Tibial nerve (tissue), 4 donors: ENCODE data around the gene FPGS.

Experiments used
- EP300 ChIP-seq, 2 donors: sonication (generic); formaldehyde crosslinking; IDR thresholded peaks; one replicate each; pipeline ENCODE4 v1.6.1; 2017; ENCODE audit warnings: antibody characterized with exemption in 2 of 2, mild to moderate bottlenecking in 1 of 2
- TF ChIP-seq, protein P1 (sequence below), 5 experiments: fragments of 200-600 bp in 3 of 5; fragments of 450-650 bp in 2 of 5; sonication (generic) in 3 of 5; IDR thresholded peaks; one replicate each; pipeline ENCODE4 v1.5.1; 2016 to 2019; ENCODE audit warnings: antibody characterized with exemption in 5 of 5, mild to moderate bottlenecking in 3 of 5, moderate library complexity in 2 of 5

- TF ChIP-seq, protein P1, sequence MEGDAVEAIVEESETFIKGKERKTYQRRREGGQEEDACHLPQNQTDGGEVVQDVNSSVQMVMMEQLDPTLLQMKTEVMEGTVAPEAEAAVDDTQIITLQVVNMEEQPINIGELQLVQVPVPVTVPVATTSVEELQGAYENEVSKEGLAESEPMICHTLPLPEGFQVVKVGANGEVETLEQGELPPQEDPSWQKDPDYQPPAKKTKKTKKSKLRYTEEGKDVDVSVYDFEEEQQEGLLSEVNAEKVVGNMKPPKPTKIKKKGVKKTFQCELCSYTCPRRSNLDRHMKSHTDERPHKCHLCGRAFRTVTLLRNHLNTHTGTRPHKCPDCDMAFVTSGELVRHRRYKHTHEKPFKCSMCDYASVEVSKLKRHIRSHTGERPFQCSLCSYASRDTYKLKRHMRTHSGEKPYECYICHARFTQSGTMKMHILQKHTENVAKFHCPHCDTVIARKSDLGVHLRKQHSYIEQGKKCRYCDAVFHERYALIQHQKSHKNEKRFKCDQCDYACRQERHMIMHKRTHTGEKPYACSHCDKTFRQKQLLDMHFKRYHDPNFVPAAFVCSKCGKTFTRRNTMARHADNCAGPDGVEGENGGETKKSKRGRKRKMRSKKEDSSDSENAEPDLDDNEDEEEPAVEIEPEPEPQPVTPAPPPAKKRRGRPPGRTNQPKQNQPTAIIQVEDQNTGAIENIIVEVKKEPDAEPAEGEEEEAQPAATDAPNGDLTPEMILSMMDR (IDR thresholded peaks at IDR 0.05), result peak in 3 of 5 experiments; percentile 21 to 33 (median 23)
- no peak for TF ChIP-seq EP300 (IDR thresholded peaks at IDR 0.05)
These were observed 22.8 kb downstream of the FPGS start for GRCh38 chr9:127825319-127826051.
